HG02981 (cell line): ENCODE measurements around the gene ZNF28.
"Not testable (repeated sequence)": the region's sequence is repeated elsewhere in the genome, so short reads cannot be mapped to it uniquely, and the experiment has no call there.

Source experiments
- ATAC-seq: cut with Tn5 transposase; IDR thresholded peaks from one replicate; pipeline ENCODE4 v1.9.1; 2021; ENCODE audit warnings: mild to moderate bottlenecking, moderate library complexity; ENCODE audit not compliant: unreplicated experiment

The ZNF28 gene

GRCh38 chr19:52821204-52821960 lies at the start of gene ZNF28:
ZNF28 (minus strand) TSS chr19:52821633; CDS start chr19:52817958, 3,675 bp downstream.
- peak; percentile 95 for ATAC-seq

GRCh38 chr19:52868031-52868430 lies 46.6 kb upstream of the ZNF28 start:
- ATAC-seq = not testable (repeated sequence)

GRCh38 chr19:52857378-52858191 lies 36.2 kb upstream of the ZNF28 start, which contains the start of gene ZNF468:
ZNF468 (minus strand) TSS chr19:52857619; CDS start chr19:52854272, 3,347 bp downstream.
- ATAC-seq = peak; percentile 98

- ATAC-seq = not testable (repeated sequence)
Observed at GRCh38 chr19:52856540-52857377, 35.3 kb upstream of the ZNF28 start.

- not testable (repeated sequence) for ATAC-seq
Observed at GRCh38 chr19:52847352-52847751, 25.9 kb upstream of the ZNF28 start.

GRCh38 chr19:52840825-52841465 lies 19.5 kb upstream of the ZNF28 start:
- ATAC-seq = not testable (repeated sequence)

- ATAC-seq = not testable (repeated sequence)
Observed at GRCh38 chr19:52834289-52834688, 12.9 kb upstream of the ZNF28 start.

GRCh38 chr19:52833541-52833940 lies 12.1 kb upstream of the ZNF28 start:
- ATAC-seq = not testable (repeated sequence)

- ATAC-seq = not testable (repeated sequence)
Observed at GRCh38 chr19:52829866-52830265, 8.4 kb upstream of the ZNF28 start.

- no peak for ATAC-seq
Observed at GRCh38 chr19:52825765-52826164, 4.3 kb upstream of the ZNF28 start.

GRCh38 chr19:52823676-52824075 lies 2.2 kb upstream of the ZNF28 start:
- ATAC-seq = no peak

GRCh38 chr19:52820472-52821203 lies 795 bp downstream of the ZNF28 start:
- peak; percentile 22 for ATAC-seq

GRCh38 chr19:52809801-52810200 lies 11.6 kb downstream of the ZNF28 start:
- no peak for ATAC-seq

- not testable (repeated sequence) for ATAC-seq
Observed at GRCh38 chr19:52799950-52800640, 21.3 kb downstream of the ZNF28 start.

- ATAC-seq = no peak
Observed at GRCh38 chr19:52789440-52789839, 32.0 kb downstream of the ZNF28 start.

- peak; percentile 97 for ATAC-seq
Observed at GRCh38 chr19:52786464-52787354, 34.7 kb downstream of the ZNF28 start, which contains the start of gene ZNF600. ZNF600 (minus strand) TSS chr19:52786791; CDS start chr19:52778888, 7,903 bp downstream.

GRCh38 chr19:52786078-52786463 lies 35.4 kb downstream of the ZNF28 start:
- no peak for ATAC-seq

GRCh38 chr19:52785506-52785905 lies 35.9 kb downstream of the ZNF28 start:
- no peak for ATAC-seq
